Measurements from ENCODE around the gene CAPZB.

Gene CAPZB

GRCh38 chr1:19363536-19364152 lies 121.7 kb downstream of the CAPZB start:
- no peak for DNase-seq

DNA sequence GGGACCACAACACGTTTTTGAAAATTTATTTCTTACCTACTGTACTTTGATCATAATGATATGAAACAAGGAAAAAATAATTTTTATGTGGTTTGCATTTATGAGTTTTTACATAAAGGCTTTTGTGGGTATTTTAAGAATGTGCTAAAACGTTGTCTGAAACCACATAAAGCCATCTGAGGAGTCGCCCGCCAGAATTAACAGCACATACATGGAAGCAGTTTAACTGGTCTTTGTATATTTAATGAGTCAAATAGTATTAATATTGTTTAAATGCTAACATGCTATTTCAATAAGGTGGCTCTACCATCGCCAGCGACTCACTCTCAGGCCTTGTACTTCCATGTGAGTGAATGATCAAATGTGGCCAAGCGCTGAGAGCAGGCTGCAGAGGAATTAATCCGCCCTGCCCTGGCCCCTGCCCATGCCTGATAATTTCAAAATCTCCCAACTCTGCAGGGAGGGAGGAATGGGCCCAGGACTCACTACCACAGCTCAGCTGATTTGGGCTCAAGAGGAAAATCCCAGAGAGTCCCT lies 123.7 kb downstream of the CAPZB start:
- no peak for DNase-seq

- no peak for DNase-seq
Observed at GRCh38 chr1:19360843-19361610, 124.3 kb downstream of the CAPZB start.

DNA sequence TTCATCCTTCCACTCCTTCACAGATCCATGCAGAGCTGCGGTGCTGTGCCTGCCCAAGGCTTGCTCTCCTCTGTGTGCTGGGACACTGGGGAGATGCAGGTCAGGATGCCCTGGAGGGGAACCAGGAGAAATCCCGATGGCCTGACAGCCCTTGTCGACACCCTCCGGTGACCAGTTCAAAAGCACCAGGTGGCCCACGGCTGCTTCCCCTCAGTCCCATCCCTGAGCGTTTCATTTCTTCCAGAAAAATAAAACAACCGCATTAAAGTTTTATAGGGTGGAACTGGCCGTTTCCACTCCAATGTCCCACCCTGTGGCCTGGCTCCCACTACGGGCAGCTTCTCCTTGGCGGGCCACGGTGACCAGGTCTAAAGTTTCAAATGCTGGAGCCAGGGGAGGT lies 124.9 kb downstream of the CAPZB start:
- no peak for DNase-seq

DNA sequence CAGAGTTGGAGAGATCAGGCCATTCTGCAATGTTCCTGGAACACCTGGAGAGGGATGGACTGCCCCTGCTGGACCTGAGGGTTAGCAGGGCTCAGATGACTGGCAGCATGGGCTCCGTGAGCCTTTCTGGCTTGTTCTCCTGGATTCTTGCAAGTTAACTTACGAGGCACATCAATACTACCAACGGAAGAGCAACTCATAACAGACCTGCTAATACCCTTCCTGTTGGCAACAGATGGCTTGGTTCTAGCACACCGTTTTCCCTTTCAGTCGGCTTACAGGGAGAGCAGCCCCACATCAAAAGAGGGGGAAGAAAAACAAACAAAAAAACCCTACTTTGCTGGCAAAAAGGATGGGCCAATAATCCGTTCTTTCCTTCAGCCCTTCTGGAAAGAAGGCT lies 125.3 kb downstream of the CAPZB start:
- no peak for DNase-seq

DNA sequence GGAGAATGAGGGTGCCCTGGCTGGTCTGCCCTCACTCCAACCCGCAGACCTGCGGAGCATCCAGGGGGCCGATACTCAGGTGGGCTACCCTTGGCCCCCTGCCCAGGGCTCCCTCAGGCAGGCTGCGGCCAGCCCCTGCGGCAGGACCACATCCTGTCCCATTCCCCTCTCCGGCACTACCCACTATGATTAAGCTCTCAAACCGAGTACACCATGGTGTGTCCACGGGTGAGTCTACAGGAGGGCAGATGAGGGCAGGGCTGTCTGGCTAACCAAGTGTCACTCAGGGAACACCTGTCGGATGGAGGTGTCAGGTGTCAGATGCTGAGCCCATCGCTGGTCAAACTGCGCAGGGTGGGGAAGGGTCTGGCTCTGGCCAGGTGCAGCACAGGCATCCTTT lies 126.0 kb downstream of the CAPZB start:
- no peak for DNase-seq

DNA sequence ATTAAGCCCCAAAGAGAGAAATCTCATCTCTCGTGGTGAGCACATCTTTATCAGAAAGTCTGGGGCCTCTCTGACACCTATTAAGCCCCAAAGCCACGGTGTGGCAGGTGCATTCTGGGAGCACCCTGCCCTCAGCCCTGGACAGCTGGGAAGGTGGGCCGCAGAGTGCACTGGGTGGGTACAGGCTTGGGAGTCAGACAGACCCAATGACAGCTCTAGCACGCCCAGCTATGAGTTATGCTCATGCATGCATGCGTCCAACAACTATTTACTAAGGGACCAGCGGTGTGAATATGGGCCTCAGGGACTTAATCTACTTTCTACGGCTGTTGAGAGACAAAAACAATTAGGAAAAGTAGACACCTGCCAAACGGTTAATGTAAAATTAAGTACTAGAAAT lies 126.6 kb downstream of the CAPZB start:
- no peak for DNase-seq

DNA sequence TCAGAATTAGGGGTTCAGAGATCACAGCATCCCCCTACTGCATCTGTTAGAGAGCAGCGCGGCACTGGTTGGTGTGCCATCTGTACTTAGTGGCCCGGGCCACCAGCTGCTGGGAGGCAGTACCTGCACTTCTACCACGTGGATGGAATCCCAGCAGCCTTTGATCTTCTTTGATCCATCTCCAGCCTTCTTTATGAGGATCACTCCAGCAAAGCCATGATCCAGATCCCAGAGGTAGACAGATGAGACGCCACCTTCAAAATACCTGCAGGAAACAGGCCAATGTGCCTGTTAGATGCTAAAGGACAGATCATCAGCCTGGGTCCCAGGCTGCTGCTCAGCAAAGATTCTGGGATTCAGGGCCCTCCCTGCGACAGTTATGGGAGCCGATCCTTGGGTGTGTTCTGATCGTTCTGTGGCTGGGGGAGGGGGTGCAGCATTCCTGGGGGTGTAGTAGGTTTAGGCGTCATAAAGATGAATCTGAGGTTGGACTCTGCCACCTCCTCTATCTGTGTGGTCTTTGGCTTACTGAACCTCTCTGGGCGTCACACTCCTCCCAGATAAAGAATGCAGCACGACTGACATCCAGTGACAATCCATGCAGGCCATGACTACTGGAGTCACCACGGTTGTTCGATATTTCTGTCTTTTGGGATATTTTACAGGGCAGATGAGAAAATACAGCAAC lies 127.9 kb downstream of the CAPZB start:
- DNase-seq: no peak

DNA sequence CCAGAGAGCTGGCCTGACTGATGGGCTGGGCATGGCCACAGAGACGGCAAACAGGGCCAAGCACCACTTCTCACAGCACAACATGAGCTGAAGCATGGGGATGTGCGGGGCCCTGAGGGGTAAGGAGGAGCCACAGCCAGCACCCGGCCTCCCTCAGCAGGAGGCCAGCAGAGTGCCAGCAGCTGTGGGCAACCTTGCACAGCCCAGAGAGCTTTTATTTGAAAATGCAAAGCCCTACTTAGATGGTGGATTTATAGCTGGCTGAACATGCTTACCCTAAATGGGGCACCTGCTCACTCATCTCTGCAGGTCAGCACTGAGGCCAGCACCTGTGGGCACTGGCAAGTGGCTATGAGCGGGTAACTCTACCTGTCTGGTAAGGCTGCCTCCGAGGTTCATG lies 129.1 kb downstream of the CAPZB start:
- DNase-seq: no peak

DNA sequence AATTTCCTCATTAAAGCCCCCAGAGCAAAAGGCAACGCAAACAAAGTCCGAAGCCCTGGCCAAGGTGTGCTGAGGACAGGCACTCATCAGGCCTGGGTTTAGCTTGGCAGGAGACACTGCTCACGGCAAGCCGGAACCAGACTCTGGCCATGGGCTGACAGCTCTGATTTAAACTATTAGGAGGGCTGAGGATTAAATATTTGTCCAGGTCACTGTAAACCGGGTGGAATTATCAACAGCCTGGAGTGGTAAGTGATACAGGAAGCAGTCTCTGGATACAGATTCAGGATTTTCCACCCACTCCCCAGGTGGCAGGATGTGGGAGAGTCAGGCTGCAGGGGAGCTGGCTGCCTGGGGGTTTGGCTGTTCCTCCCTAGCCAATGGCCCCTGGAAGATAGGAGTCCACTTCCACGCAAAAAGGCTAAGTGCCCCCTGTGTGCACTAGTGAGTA lies 130.8 kb downstream of the CAPZB start:
- DNase-seq: no peak

GRCh38 chr1:19353596-19353995 lies 131.7 kb downstream of the CAPZB start:
- no peak for DNase-seq

- DNase-seq: no peak
Observed at GRCh38 chr1:19352839-19353238, 132.5 kb downstream of the CAPZB start.

GRCh38 chr1:19351873-19352272 lies 133.5 kb downstream of the CAPZB start:
- DNase-seq: no peak

GRCh38 chr1:19350566-19350965 lies 134.8 kb downstream of the CAPZB start:
- no peak for DNase-seq

DNA sequence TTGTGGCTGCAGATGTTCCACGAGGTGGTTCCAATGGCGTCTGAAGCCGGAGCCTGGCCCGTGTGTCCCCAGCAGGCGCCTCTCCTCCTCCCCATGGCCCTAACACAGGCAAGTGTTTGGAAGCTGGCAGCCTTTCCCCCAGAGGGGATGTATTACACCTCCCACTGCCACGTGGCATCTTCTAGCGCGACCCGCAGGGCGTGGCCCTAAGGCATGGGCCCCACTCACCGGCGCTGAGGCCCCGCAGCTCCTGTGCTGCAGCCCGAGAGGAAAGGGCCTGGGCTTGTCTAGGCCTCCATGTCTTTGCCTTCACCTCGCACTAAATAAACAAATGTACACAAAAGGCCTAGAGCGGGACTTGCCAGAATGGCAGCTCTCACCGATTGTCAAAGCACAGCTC lies 135.3 kb downstream of the CAPZB start:
- no peak for DNase-seq

DNA sequence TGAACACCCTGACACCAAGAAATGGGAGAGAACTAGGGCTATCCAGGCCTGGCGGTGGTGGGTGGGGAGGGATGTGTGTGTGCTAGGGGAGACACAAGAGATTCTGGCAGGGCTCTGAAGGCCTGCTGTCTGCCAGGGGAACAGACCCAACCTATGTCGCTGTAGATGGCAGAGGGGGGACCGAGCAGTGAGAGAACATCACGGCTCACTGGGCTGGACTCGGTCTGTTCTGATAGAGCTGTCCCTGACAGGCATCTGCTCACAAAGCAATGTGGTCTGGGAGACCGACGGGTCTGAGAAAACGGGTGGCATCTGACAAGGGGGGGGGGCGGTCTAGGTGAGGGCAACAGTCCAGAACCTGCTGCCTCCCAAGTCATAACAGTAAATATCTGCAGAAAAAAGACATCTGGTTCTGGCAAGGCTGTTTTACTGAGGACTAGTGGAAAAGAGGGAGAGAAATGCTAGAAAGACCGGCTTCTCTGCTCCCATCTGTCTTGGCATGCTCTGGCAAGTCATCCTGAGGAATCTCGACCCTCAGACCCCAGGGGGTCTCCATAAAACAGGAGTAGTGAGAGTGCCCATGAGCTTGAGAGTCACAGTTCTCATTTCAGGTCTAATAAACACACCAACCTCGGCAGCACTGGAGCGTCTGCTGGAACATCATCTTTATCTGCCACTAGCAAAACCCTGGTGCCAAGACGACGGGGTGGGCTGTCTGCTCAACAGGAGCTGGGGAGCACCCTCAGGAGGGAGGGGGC lies 136.7 kb downstream of the CAPZB start:
- DNase-seq: no peak

DNA sequence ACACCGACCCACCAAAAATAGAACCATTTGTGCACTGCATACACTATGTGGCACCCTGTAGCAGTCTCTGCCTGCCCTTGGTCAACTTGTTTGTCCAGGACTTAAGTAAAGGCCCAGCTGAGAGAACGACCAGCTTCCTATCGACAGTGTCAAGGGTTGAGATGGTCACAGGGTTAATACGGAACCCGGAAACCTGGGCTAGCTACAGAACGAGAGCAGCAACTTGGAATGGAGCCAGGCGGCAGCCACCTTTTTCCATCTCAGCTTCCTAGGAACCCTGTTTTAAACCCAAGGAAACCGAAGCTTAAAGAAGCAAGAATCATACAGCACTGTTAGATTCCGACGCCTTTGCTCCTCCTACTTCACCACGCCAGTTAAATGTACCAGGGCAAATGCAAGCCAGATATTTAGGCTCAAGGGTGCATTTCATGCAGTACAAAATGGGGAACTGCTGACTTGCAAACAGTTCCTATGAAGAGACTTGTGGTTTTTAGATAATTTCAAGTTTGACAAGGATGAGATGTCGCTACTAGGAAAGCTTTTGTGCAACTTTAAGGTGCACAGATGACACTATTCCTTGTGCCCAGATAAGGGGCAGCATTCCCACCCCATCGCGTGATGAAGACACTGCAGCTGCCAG lies 137.7 kb downstream of the CAPZB start:
- DNase-seq: no peak

- no peak for DNase-seq
Observed at GRCh38 chr1:19346026-19346425, 139.3 kb downstream of the CAPZB start.

DNA sequence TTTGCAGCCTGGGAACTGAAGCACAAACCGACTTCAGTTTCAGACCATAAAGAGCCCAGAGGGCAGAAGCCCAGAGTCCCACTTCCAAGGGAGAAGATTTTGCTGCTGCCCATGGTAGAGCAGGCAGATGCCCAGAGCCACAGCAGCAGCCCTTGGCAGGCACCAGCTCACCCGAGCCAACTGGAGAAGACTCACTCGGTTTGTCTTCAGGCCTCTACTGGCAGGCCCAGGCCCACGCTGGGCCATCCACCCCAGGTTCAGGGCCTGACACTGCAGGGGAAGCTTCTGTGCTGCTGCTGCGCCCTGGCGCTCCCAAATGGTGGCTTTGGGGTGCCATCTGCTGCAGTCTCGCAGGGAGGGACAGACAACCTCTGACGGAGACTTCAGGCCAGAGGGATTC lies 139.9 kb downstream of the CAPZB start:
- no peak for DNase-seq

GRCh38 chr1:19344831-19345230 lies 140.5 kb downstream of the CAPZB start:
- DNase-seq: no peak

DNA sequence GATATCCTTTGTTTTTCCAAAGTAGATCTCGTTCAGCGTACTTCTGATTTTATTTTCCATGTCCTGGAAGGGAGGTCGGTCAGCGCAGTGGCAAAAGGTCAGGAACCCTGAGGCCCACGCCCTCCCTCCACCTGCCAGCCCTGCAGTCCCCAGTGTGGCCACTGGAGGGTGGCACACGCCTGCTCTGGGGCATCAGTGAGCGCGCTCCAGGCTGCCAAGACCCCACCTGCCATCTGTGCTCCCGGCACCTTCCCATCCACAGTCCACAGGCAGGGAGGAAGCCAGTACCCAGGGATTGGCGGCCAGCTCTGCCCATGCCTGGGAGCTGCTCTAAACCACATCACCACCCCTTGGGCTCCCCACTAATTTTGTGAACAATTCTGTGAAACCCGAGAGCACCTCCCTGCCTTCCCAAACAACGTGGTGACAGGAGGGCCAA lies 140.9 kb downstream of the CAPZB start:
- DNase-seq: no peak

- DNase-seq: no peak
Observed at GRCh38 chr1:19343617-19344350, 141.6 kb downstream of the CAPZB start.

All from activated CD4-positive, CD25-positive, alpha-beta regulatory T cell treated with anti-CD3 and anti-CD28 coated beads, Interleukin-2, amount 50 U/mL, for 72 hours (primary cell).